ENCODE measurements around the gene ZNF580.

DNA sequence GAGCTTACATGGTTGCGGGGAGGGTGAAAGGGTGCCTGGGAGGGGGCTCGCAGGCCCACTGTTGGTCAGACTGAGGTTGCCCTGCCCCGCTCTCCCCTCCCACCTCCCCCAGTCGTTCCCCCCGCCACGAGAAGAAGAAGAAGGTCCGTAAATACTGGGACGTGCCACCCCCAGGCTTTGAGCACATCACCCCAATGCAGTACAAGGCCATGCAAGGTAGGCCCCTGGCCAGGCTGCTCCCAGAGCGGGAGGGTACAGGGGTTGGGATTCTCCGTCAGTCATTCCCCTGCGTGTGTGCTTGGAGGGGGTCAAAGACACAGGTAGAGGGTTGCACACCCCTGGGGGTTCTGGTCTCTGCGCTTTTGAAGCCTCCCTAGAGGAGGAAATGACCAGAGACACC lies 19.6 kb downstream of the ZNF580 start:
- TF ChIP-seq, protein P1, sequence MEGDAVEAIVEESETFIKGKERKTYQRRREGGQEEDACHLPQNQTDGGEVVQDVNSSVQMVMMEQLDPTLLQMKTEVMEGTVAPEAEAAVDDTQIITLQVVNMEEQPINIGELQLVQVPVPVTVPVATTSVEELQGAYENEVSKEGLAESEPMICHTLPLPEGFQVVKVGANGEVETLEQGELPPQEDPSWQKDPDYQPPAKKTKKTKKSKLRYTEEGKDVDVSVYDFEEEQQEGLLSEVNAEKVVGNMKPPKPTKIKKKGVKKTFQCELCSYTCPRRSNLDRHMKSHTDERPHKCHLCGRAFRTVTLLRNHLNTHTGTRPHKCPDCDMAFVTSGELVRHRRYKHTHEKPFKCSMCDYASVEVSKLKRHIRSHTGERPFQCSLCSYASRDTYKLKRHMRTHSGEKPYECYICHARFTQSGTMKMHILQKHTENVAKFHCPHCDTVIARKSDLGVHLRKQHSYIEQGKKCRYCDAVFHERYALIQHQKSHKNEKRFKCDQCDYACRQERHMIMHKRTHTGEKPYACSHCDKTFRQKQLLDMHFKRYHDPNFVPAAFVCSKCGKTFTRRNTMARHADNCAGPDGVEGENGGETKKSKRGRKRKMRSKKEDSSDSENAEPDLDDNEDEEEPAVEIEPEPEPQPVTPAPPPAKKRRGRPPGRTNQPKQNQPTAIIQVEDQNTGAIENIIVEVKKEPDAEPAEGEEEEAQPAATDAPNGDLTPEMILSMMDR (IDR thresholded peaks at IDR 0.05), result no peak
- TF ChIP-seq POLR2AphosphoS5 (IDR thresholded peaks at IDR 0.05) (no peak), POLR2A (IDR thresholded peaks at IDR 0.05) (no peak), EP300 (IDR thresholded peaks at IDR 0.05) (no peak)
